ENCODE data around the gene DCAF17.

DCAF17 gene

GRCh38 chr2:171480908-171481307 is 46.9 kb downstream of the DCAF17 start:
- Histone ChIP-seq H3K4me1 (ENCODE audit: control insufficient read depth, insufficient read depth, low read length) (no peaks in the 10 kb centered on the region), H3K36me3 (ENCODE audit: control insufficient read depth in 2 of 2, insufficient read depth in 1 of 2, low read length in 2 of 2) (peaks cover 0 to 50% of the 10 kb centered on the region in 2 experiments; a peak in 1 of 3 replicates), H3K9me3 (ENCODE audit: control insufficient read depth, insufficient read depth, low read depth, low read length) (no peaks in the 10 kb centered on the region), H3K4me3 (ENCODE audit: low read depth, low read length) (no peak overlapping the region), H3K27ac (ENCODE audit: extremely low read depth, low read depth, low read length) (no peak overlapping the region)
- TF ChIP-seq ZNF521 (tag by site-specific recombination; IDR thresholded peaks at IDR 0.05) = no peak
- no peak for TF ChIP-seq ELK4 (IDR thresholded peaks at IDR 0.05; ENCODE audit: borderline replicate concordance, low read depth, low read length)
- no peak for TF ChIP-seq ZNF449 (tag by site-specific recombination; IDR thresholded peaks at IDR 0.05)
- no peak for TF ChIP-seq ZNF660 (tag by site-specific recombination; IDR thresholded peaks at IDR 0.05)
- no peak for TF ChIP-seq ZXDB (tag by site-specific recombination; IDR thresholded peaks at IDR 0.05)
- TF ChIP-seq BCL6B (tag by site-specific recombination; IDR thresholded peaks at IDR 0.05) = no peak
- TF ChIP-seq ZNF768 (tag by site-specific recombination; IDR thresholded peaks at IDR 0.05) = no peak
- no peak for TF ChIP-seq ZNF404 (tag by site-specific recombination; IDR thresholded peaks at IDR 0.05)
- no peak for TF ChIP-seq SCRT1 (tag by site-specific recombination; IDR thresholded peaks at IDR 0.05; ENCODE audit: borderline replicate concordance)
- TF ChIP-seq ZBTB48 (tag by site-specific recombination; IDR thresholded peaks at IDR 0.05) = no peak
- no peak for TF ChIP-seq PRDM4 (tag by site-specific recombination; IDR thresholded peaks at IDR 0.05)
- TF ChIP-seq KLF10 (tag by site-specific recombination; IDR thresholded peaks at IDR 0.05) = no peak
- no peak for TF ChIP-seq ZNF785 (tag by site-specific recombination; IDR thresholded peaks at IDR 0.05)
- ChIA-PET CTCF (interaction anchor here (1.2 kb wide), 1 partner anchor 11 kb away, joined by 4 read pairs; no protein-coding TSS in a partner anchor), POLR2A (no interaction called here)

GRCh38 chr2:171482308-171482707 is 48.3 kb downstream of the DCAF17 start:
- CTCF ChIA-PET = interaction anchor here (0.6 kb wide), 1 partner anchor 1228 kb away, joined by 4 read pairs; no protein-coding TSS in a partner anchor
- Histone ChIP-seq H3K36me3 (ENCODE audit: control insufficient read depth in 2 of 2, insufficient read depth in 1 of 2, low read length in 2 of 2) (peaks cover 0 to 46% of the 10 kb centered on the region in 2 experiments; a peak in 1 of 3 replicates), H3K9me3 (ENCODE audit: control insufficient read depth, insufficient read depth, low read depth, low read length) (no peaks in the 10 kb centered on the region), H3K4me3 (ENCODE audit: low read depth, low read length) (no peak overlapping the region), H3K4me1 (ENCODE audit: control insufficient read depth, insufficient read depth, low read length) (no peaks in the 10 kb centered on the region), H3K27ac (ENCODE audit: extremely low read depth, low read depth, low read length) (no peak overlapping the region)
- POLR2A ChIA-PET = no interaction called here
- no peak for TF ChIP-seq SP2 (tag by site-specific recombination; IDR thresholded peaks at IDR 0.05)

- H3K27ac ChIP-seq (ENCODE audit: extremely low read depth, low read depth, low read length) = no peak overlapping the region
- ChIA-PET POLR2A (no interaction called here), CTCF (no interaction called here)
- TF ChIP-seq ZNF623 (tag by site-specific recombination; IDR thresholded peaks at IDR 0.05) = no peak
- no peak for TF ChIP-seq ZNF24 (tag by site-specific recombination; IDR thresholded peaks at IDR 0.05)
- TF ChIP-seq IKZF3 (tag by site-specific recombination; IDR thresholded peaks at IDR 0.05) = no peak
- no peak overlapping the region for H3K4me3 ChIP-seq (ENCODE audit: low read depth, low read length)
- no peaks in the 10 kb centered on the region for H3K9me3 ChIP-seq (ENCODE audit: control insufficient read depth, insufficient read depth, low read depth, low read length)
- H3K36me3 ChIP-seq (ENCODE audit: control insufficient read depth in 2 of 2, insufficient read depth in 1 of 2, low read length in 2 of 2) = peaks cover 0 to 42% of the 10 kb centered on the region in 2 experiments; a peak in 1 of 3 replicates
- H3K4me1 ChIP-seq (ENCODE audit: control insufficient read depth, insufficient read depth, low read length) = no peaks in the 10 kb centered on the region
Observed at GRCh38 chr2:171482877-171483276, 48.9 kb downstream of the DCAF17 start.

All from HEK293 (cell line).